GM18870 (cell line): Measurements from ENCODE around the gene ANKRD29.
"Not testable (repeated sequence)": the region's sequence is repeated elsewhere in the genome, so short reads cannot be mapped to it uniquely, and the experiment has no call there.

ENCODE experiments used
- ATAC-seq: cut with Tn5 transposase; IDR thresholded peaks from one replicate; pipeline ENCODE4 v1.9.1; 2021; ENCODE audit warnings: moderate library complexity; ENCODE audit not compliant: unreplicated experiment

Gene ANKRD29

GRCh38 chr18:23565916-23566547 lies 96.7 kb downstream of the ANKRD29 start:
- no peak for ATAC-seq

GRCh38 chr18:23563377-23564043 lies 99.2 kb downstream of the ANKRD29 start:
- no peak for ATAC-seq

- no peak for ATAC-seq
These were observed 102.5 kb downstream of the ANKRD29 start for GRCh38 chr18:23560186-23560585.

GRCh38 chr18:23557511-23557910 lies 105.2 kb downstream of the ANKRD29 start:
- ATAC-seq, result not testable (repeated sequence)

GRCh38 chr18:23556145-23556780 lies 106.4 kb downstream of the ANKRD29 start:
- no peak for ATAC-seq

- no peak for ATAC-seq
These were observed 108.8 kb downstream of the ANKRD29 start for GRCh38 chr18:23553887-23554286.

GRCh38 chr18:23552505-23552904 lies 110.2 kb downstream of the ANKRD29 start:
- no peak for ATAC-seq

GRCh38 chr18:23551978-23552377 lies 110.7 kb downstream of the ANKRD29 start:
- ATAC-seq, result no peak

GRCh38 chr18:23550898-23551297 lies 111.8 kb downstream of the ANKRD29 start:
- no peak for ATAC-seq
